Activated naive CD4-positive, alpha-beta T cell treated with anti-CD3 and anti-CD28 coated beads, Interleukin-2, amount 50 U/mL, for 16 hours (primary cell): ENCODE measurements around the gene ALDH3B2.
A peak's percentile ranks its signal among the peaks of the same experiment; 100 is the strongest.
"Not testable (repeated sequence)": the region's sequence is repeated elsewhere in the genome, so short reads cannot be mapped to it uniquely, and the experiment has no call there.

Experiments used
- DNase-seq: peaks from one replicate; pipeline ENCODE4 v3.0.0-alpha.2; 2020

The ALDH3B2 gene

GRCh38 chr11:67674442-67674871 lies at the start of gene ALDH3B2:
TSS of gene ALDH3B2 (minus strand) at chr11:67674623. CDS start at chr11:67666935, 7,688 bp downstream.
- no peak for DNase-seq

- not testable (repeated sequence) for DNase-seq
Observed at GRCh38 chr11:67723036-67723435, 48.6 kb upstream of the ALDH3B2 start.

- not testable (repeated sequence) for DNase-seq
Observed at GRCh38 chr11:67716226-67716625, 41.8 kb upstream of the ALDH3B2 start.

GRCh38 chr11:67715801-67716200 lies 41.4 kb upstream of the ALDH3B2 start:
- DNase-seq: not testable (repeated sequence)

- peak; percentile 58 for DNase-seq
Observed at GRCh38 chr11:67713892-67714509, 39.6 kb upstream of the ALDH3B2 start.

GRCh38 chr11:67711676-67712075 lies 37.3 kb upstream of the ALDH3B2 start:
- DNase-seq: not testable (repeated sequence)

GRCh38 chr11:67711212-67711611 lies 36.8 kb upstream of the ALDH3B2 start:
- not testable (repeated sequence) for DNase-seq

- DNase-seq: not testable (repeated sequence)
Observed at GRCh38 chr11:67709806-67710205, 35.4 kb upstream of the ALDH3B2 start.

- DNase-seq: no peak
Observed at GRCh38 chr11:67705264-67705663, 30.8 kb upstream of the ALDH3B2 start.

GRCh38 chr11:67704524-67704923 lies 30.1 kb upstream of the ALDH3B2 start:
- no peak for DNase-seq

GRCh38 chr11:67703709-67704108 lies 29.3 kb upstream of the ALDH3B2 start:
- DNase-seq: not testable (repeated sequence)

- no peak for DNase-seq
Observed at GRCh38 chr11:67700548-67701262, 26.3 kb upstream of the ALDH3B2 start.

- no peak for DNase-seq
Observed at GRCh38 chr11:67700141-67700540, 25.7 kb upstream of the ALDH3B2 start.

- no peak for DNase-seq
Observed at GRCh38 chr11:67699521-67699920, 25.1 kb upstream of the ALDH3B2 start.

- DNase-seq: no peak
Observed at GRCh38 chr11:67698247-67698646, 23.8 kb upstream of the ALDH3B2 start.

- no peak for DNase-seq
Observed at GRCh38 chr11:67697846-67698245, 23.4 kb upstream of the ALDH3B2 start.

- DNase-seq: no peak
Observed at GRCh38 chr11:67696998-67697397, 22.6 kb upstream of the ALDH3B2 start.

GRCh38 chr11:67695606-67696005 lies 21.2 kb upstream of the ALDH3B2 start:
- DNase-seq: no peak

- no peak for DNase-seq
Observed at GRCh38 chr11:67694875-67695555, 20.6 kb upstream of the ALDH3B2 start.

- DNase-seq: no peak
Observed at GRCh38 chr11:67691149-67691548, 16.7 kb upstream of the ALDH3B2 start.

- no peak for DNase-seq
Observed at GRCh38 chr11:67689178-67689577, 14.8 kb upstream of the ALDH3B2 start.

GRCh38 chr11:67687986-67688385 lies 13.6 kb upstream of the ALDH3B2 start:
- no peak for DNase-seq

GRCh38 chr11:67685641-67686332 lies 11.4 kb upstream of the ALDH3B2 start:
- DNase-seq: not testable (repeated sequence)
